HuH-7.5 (cell line): ENCODE results near the gene ID1.
"Not testable (repeated sequence)": the region's sequence is repeated elsewhere in the genome, so short reads cannot be mapped to it uniquely, and the experiment has no call there.

Experiments
- DNase-seq: peaks from one replicate; pipeline ENCODE4 v3.0.0; 2011; ENCODE audit warnings: low spot score

The ID1 gene

GRCh38 chr20:31573555-31574321 lies 31.4 kb upstream of the ID1 start:
- no peak for DNase-seq

- DNase-seq, result not testable (repeated sequence)
Measured at GRCh38 chr20:31574986-31575385, 30.1 kb upstream of the ID1 start.

GRCh38 chr20:31576751-31577150 lies 28.3 kb upstream of the ID1 start:
- no peak for DNase-seq

- no peak for DNase-seq
Measured at GRCh38 chr20:31577194-31577593, 27.9 kb upstream of the ID1 start.

- DNase-seq, result no peak
Measured at GRCh38 chr20:31578448-31579138, 26.5 kb upstream of the ID1 start.

GRCh38 chr20:31579245-31579644 lies 25.8 kb upstream of the ID1 start:
- DNase-seq, result no peak

GRCh38 chr20:31579941-31580651 lies 25.0 kb upstream of the ID1 start:
- DNase-seq, result not testable (repeated sequence)

- DNase-seq, result no peak
Measured at GRCh38 chr20:31580706-31581105, 24.4 kb upstream of the ID1 start.

GRCh38 chr20:31581391-31581790 lies 23.7 kb upstream of the ID1 start:
- no peak for DNase-seq

GRCh38 chr20:31587545-31588389 lies 17.3 kb upstream of the ID1 start:
- peak; percentile 61 for DNase-seq

- DNase-seq, result no peak
Measured at GRCh38 chr20:31590717-31591225, 14.3 kb upstream of the ID1 start.

GRCh38 chr20:31593221-31594001 lies 11.7 kb upstream of the ID1 start:
- no peak for DNase-seq

- no peak for DNase-seq
Measured at GRCh38 chr20:31594002-31594557, 11.0 kb upstream of the ID1 start.

- DNase-seq, result no peak
Measured at GRCh38 chr20:31594558-31595379, 10.3 kb upstream of the ID1 start.

- DNase-seq, result no peak
Measured at GRCh38 chr20:31595380-31595653, 9.8 kb upstream of the ID1 start.

GRCh38 chr20:31595654-31596411 lies 9.3 kb upstream of the ID1 start:
- DNase-seq, result no peak

- not testable (repeated sequence) for DNase-seq
Measured at GRCh38 chr20:31596412-31596715, 8.7 kb upstream of the ID1 start.

GRCh38 chr20:31596831-31597480 lies 8.1 kb upstream of the ID1 start:
- no peak for DNase-seq

GRCh38 chr20:31597481-31597855 lies 7.6 kb upstream of the ID1 start:
- DNase-seq, result no peak
